Endothelial cell of umbilical vein (primary cell): ENCODE data around the gene CLVS2. TPM values are rescaled to one million over a fixed set of nuclear protein-coding genes. Genes with fewer than 3 reads are reported as not detected.

ENCODE experiments used
- BruUV-seq: library from RNA; stranded (reverse); fragments of 400-500 nt; replicated peaks from 2 replicates; lab custom pipeline; 2021; lab: Mats Ljungman, UMichigan
- CTCF ChIA-PET: fragments of 300-600, 350-600 bp; sonication (Branson Sonifier 250); formaldehyde crosslinking; loops from one replicate; lab custom pipeline; 2021; ENCODE audit warnings: antibody characterized with exemption, inconsistent platforms; lab: Charles Lee
- POLR2A ChIA-PET: fragments of 300-600, 350-600 bp; sonication (Branson Sonifier 250); formaldehyde crosslinking; loops from one replicate; lab custom pipeline; 2021; ENCODE audit warnings: antibody characterized with exemption, inconsistent platforms; lab: Charles Lee
- DNase-seq: peaks from one replicate; pipeline ENCODE4 v3.0.0-alpha.2; 2011; ENCODE audit warnings: low read depth, low spot score
- FAIRE-seq: peaks from 2 replicates; lab custom pipeline; 2011; peaks lifted over from hg19 to GRCh38; lab: Jason Lieb, UNC
- H2AFZ ChIP-seq: 2 replicates; pipeline ENCODE4 v1.6.0; 2012; ENCODE audit warnings: low read depth, low read length, control low read depth, inconsistent platforms
- H3K27ac ChIP-seq: 2 replicates; pipeline ENCODE4 v1.5.1; 2011; ENCODE audit warnings: low read depth, mild to moderate bottlenecking, control low read depth, low read length, moderate library complexity; ENCODE audit not compliant: insufficient read depth
- H3K27me3 ChIP-seq, 2 experiments: 2 replicates each; pipeline versions ENCODE4 v1.6.0 to v1.6.1; 2011; ENCODE audit warnings: low read length in 2 of 2, mixed read lengths in 1 of 2; ENCODE audit not compliant: control insufficient read depth in 2 of 2, insufficient read depth in 2 of 2
- H3K36me3 ChIP-seq, 2 experiments: 2 replicates in 1 of 2; 3 replicates in 1 of 2; pipeline ENCODE4 v1.5.1; 2011; ENCODE audit warnings: low read length in 2 of 2, mild to moderate bottlenecking in 1 of 2, moderate library complexity in 1 of 2; ENCODE audit not compliant: control insufficient read depth in 2 of 2, insufficient read depth in 2 of 2; ENCODE audit errors: extremely low read depth in 1 of 2
- H3K4me1 ChIP-seq: 3 replicates; pipeline ENCODE4 v1.5.1; 2011; ENCODE audit warnings: mild to moderate bottlenecking, low read length; ENCODE audit not compliant: control insufficient read depth, insufficient read depth; ENCODE audit errors: extremely low read depth
- H3K4me2 ChIP-seq: 2 replicates; pipeline ENCODE4 v1.6.1; 2011; ENCODE audit warnings: low read length, control low read depth, mixed read lengths; ENCODE audit not compliant: insufficient read depth
- H3K4me3 ChIP-seq, 3 experiments: fragments of 200-600 bp in 1 of 3; sonication (generic), shearing (Covaris generic) in 1 of 3; replicated peaks in 1 of 3; 2 replicates each; pipeline ENCODE4 v1.5.1; 2011 to 2016; ENCODE audit warnings: control low read depth in 3 of 3, low read length in 3 of 3, mild to moderate bottlenecking in 2 of 3, inconsistent platforms in 1 of 3, low read depth in 1 of 3, moderate library complexity in 1 of 3; ENCODE audit not compliant: insufficient read depth in 1 of 3
- H3K79me2 ChIP-seq: 2 replicates; pipeline ENCODE4 v1.6.0; 2012; ENCODE audit warnings: low read length, inconsistent platforms; ENCODE audit not compliant: control insufficient read depth, insufficient read depth
- H3K9ac ChIP-seq: replicated peaks from 2 replicates; pipeline ENCODE3; 2011; ENCODE audit warnings: low read length, control low read depth; ENCODE audit not compliant: insufficient read depth; ENCODE audit errors: extremely low read depth
- H3K9me1 ChIP-seq: replicated peaks from 3 replicates; pipeline ENCODE4 v1.6.0; 2011; ENCODE audit warnings: mild to moderate bottlenecking, low read length; ENCODE audit not compliant: control insufficient read depth, insufficient read depth; ENCODE audit errors: extremely low read depth
- H3K9me3 ChIP-seq: replicated peaks from 2 replicates; pipeline ENCODE4 v1.5.1; 2012; ENCODE audit warnings: low read length, inconsistent platforms; ENCODE audit not compliant: control insufficient read depth, insufficient read depth
- H4K20me1 ChIP-seq: replicated peaks from 2 replicates; pipeline ENCODE3; 2011; ENCODE audit warnings: mild to moderate bottlenecking, low read length; ENCODE audit not compliant: control insufficient read depth, insufficient read depth; ENCODE audit errors: extremely low read depth
- EZH2 ChIP-seq: IDR thresholded peaks from 2 replicates; pipeline ENCODE4 v1.6.1; 2012; ENCODE audit warnings: borderline replicate concordance, low read depth, mild to moderate bottlenecking, moderate library complexity, low read length, inconsistent platforms; ENCODE audit not compliant: severe bottlenecking
- FOS ChIP-seq: IDR thresholded peaks from 2 replicates; pipeline ENCODE4 v1.6.1; 2011; ENCODE audit warnings: mild to moderate bottlenecking, low read length, moderate library complexity, borderline replicate concordance; ENCODE audit not compliant: insufficient read depth
- GATA2 ChIP-seq: IDR thresholded peaks from 2 replicates; pipeline ENCODE4 v1.7.0; 2011; ENCODE audit warnings: low read depth, mild to moderate bottlenecking, moderate library complexity, mixed read lengths, low read length; ENCODE audit not compliant: insufficient read length, insufficient read depth
- JUN ChIP-seq: IDR thresholded peaks from 2 replicates; pipeline ENCODE4 v1.6.1; 2011; ENCODE audit warnings: borderline replicate concordance, low read depth; ENCODE audit not compliant: insufficient read length, insufficient read depth
- MYC ChIP-seq: IDR thresholded peaks from one replicate; pipeline ENCODE4 v1.6.1; 2011; ENCODE audit warnings: mild to moderate bottlenecking, low read depth, low read length
- POLR2A ChIP-seq: IDR thresholded peaks from 2 replicates; pipeline ENCODE4 v1.6.1; 2012; ENCODE audit warnings: low read depth, mild to moderate bottlenecking, control low read depth, low read length
- POLR2AphosphoS5 ChIP-seq: IDR thresholded peaks from 2 replicates; pipeline ENCODE4 v1.6.1; 2012; ENCODE audit warnings: low read depth, mild to moderate bottlenecking, control low read depth, low read length, moderate library complexity; ENCODE audit not compliant: insufficient read depth
- dilution Hi-C: fragments of 300-500 bp; cut with MboI; formaldehyde crosslinking; loops from one replicate; pipeline ENCODE4 v1.15.0; 2019; ENCODE audit warnings: low sequenced_read_pairs; ENCODE audit not compliant: extremely low pct_ligation_motif_present
- intact Hi-C: fragments of 100-400 bp; cut with micrococcal nuclease; formaldehyde crosslinking; loops from one replicate; pipeline ENCODE4 v1.10.0; 2022
- polyA plus RNA-seq, 4 experiments: library from polyadenylated mRNA; depleted of rRNA in 3 of 4; stranded (reverse) in 3 of 4; unstranded in 1 of 4; fragments of >200 nt; gene quantifications; 2 replicates each; pipeline versions ENCODE4 v1.2.1 to v1.2.3, GENCODE V29; 2011 to 2012; ENCODE audit warnings: missing spikeins in 1 of 4
- total RNA-seq: library from RNA; stranded (reverse); gene quantifications from 2 replicates; pipeline ENCODE4 v1.2.3, GENCODE V29; 2021
- TF ChIP-seq, protein P1 (sequence below), 2 donors: IDR thresholded peaks; 1 replicate in 1 of 2; 2 replicates in 1 of 2; pipeline ENCODE4 v1.5.1; 2011; ENCODE audit warnings: low read length in 2 of 2, mild to moderate bottlenecking in 2 of 2, moderate library complexity in 2 of 2, control low read depth in 1 of 2, inconsistent platforms in 1 of 2, low read depth in 1 of 2; ENCODE audit not compliant: insufficient read depth in 1 of 2; ENCODE audit errors: extremely low read depth in 1 of 2
- TF ChIP-seq, protein P2 (sequence below): IDR thresholded peaks from 2 replicates; pipeline ENCODE4 v1.6.1; 2011; ENCODE audit not compliant: insufficient read depth, insufficient read length

CLVS2 gene
- total and polyA plus RNA-seq, 2 donors (not counting 3 experiments of a cell fraction or from before 2014, with no cell fraction given), result not detected

DNA sequence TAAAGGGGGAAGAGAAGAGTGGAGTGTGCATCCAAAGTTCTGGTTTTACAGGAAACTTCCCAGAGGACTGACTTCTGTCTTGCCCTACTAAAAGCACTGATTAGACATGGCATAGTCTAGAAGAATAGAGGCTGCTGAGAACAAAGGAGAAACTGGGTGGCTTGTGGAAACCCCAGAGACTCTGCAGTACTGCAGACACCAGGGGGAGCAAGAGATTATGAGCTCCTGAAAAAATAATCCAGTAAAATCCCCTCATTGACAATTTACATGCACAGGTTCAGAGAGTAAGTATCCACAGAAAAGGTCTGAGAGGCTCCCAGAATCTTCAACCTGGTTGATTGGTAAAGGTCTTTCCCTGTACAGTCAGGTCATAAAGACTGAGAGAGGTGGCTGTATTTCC is 48.7 kb upstream of the CLVS2 start:
- H3K4me3 ChIP-seq, result no peak overlapping the region
- H2AFZ ChIP-seq, result no peak overlapping the region
- POLR2A ChIA-PET, result no interaction called here
- no TSS peak for BruUV-seq
- no peaks in the 10 kb centered on the region for H3K9me1 ChIP-seq
- H3K36me3 ChIP-seq, result no peaks in the 10 kb centered on the region
- no peaks in the 10 kb centered on the region for H3K4me1 ChIP-seq
- H4K20me1 ChIP-seq, result no peaks in the 10 kb centered on the region
- CTCF ChIA-PET, result interaction anchor here (0.7 to 1.0 kb wide), 2 partner anchors 370 to 433 kb away, joined by 4 read pairs; no protein-coding TSS in a partner anchor
- intact Hi-C loops, result loop anchor here (1.0 kb wide), 1 partner anchor 369 kb away; no protein-coding TSS in a partner anchor
- no peaks in the 10 kb centered on the region for H3K9me3 ChIP-seq
- H3K79me2 ChIP-seq, result no peaks in the 10 kb centered on the region
- no peak overlapping the region for H3K4me2 ChIP-seq
- dilution Hi-C loops, result no loop called here
- TF ChIP-seq, protein P1, sequence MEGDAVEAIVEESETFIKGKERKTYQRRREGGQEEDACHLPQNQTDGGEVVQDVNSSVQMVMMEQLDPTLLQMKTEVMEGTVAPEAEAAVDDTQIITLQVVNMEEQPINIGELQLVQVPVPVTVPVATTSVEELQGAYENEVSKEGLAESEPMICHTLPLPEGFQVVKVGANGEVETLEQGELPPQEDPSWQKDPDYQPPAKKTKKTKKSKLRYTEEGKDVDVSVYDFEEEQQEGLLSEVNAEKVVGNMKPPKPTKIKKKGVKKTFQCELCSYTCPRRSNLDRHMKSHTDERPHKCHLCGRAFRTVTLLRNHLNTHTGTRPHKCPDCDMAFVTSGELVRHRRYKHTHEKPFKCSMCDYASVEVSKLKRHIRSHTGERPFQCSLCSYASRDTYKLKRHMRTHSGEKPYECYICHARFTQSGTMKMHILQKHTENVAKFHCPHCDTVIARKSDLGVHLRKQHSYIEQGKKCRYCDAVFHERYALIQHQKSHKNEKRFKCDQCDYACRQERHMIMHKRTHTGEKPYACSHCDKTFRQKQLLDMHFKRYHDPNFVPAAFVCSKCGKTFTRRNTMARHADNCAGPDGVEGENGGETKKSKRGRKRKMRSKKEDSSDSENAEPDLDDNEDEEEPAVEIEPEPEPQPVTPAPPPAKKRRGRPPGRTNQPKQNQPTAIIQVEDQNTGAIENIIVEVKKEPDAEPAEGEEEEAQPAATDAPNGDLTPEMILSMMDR (IDR thresholded peaks at IDR 0.05; ENCODE audit: extremely low read depth in 1 of 2, insufficient read depth in 1 of 2, low read depth in 1 of 2, low read length in 2 of 2), result peak; percentile 5 to 13
- no peak for TF ChIP-seq FOS
- DNase-seq (peak; percentile 2), FAIRE-seq (no peak)
- H3K9ac ChIP-seq, result no peak overlapping the region
- H3K27me3 ChIP-seq, result no peaks in the 10 kb centered on the region
- H3K27ac ChIP-seq, result no peak overlapping the region

DNA sequence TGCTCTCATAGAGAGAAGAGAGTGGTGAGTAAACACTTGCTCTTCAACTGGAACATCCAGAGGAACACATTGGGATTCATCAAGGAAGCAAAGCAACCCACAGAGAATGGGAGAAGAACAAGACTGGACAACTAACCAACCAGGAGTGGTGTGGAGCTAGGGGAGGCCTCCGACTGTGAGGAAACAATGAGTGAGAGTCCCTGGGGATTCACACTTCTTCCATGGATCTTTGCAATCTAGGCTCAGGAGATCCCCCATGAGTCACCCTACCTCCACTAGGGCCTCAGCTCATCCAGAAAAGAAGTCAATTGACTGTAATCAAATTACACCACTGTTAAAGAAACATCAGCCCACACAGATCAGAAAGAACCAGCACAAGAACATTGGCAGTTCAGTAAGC is 42.3 kb upstream of the CLVS2 start:
- Histone ChIP-seq H4K20me1 (no peaks in the 10 kb centered on the region), H3K27me3 (no peaks in the 10 kb centered on the region), H3K36me3 (no peaks in the 10 kb centered on the region), H3K9me1 (no peaks in the 10 kb centered on the region), H3K9me3 (no peaks in the 10 kb centered on the region), H2AFZ (no peak overlapping the region), H3K27ac (no peak overlapping the region), H3K9ac (no peak overlapping the region), H3K4me2 (no peak overlapping the region), H3K79me2 (no peaks in the 10 kb centered on the region), H3K4me3 (no peak overlapping the region), H3K4me1 (no peaks in the 10 kb centered on the region)
- FAIRE-seq (no peak), DNase-seq (no peak)
- ChIA-PET CTCF (no interaction called here), POLR2A (no interaction called here)
- dilution Hi-C loops (no loop called here), intact Hi-C loops (no loop called here)
- TF ChIP-seq, protein P1 (IDR thresholded peaks at IDR 0.05; ENCODE audit: extremely low read depth in 1 of 2, insufficient read depth in 1 of 2, low read depth in 1 of 2, low read length in 2 of 2), result no peak
- TF ChIP-seq MYC (no peak), GATA2 (no peak), JUN (no peak), EZH2 (no peak), POLR2A (no peak), POLR2AphosphoS5 (no peak), FOS (no peak)
- TF ChIP-seq, protein P2, sequence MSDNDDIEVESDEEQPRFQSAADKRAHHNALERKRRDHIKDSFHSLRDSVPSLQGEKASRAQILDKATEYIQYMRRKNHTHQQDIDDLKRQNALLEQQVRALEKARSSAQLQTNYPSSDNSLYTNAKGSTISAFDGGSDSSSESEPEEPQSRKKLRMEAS, result no peak
- no TSS peak for BruUV-seq
